Right atrium auricular region (tissue), 2 donors: ENCODE measurements around the gene NPAS3. TPM values are rescaled to one million over a fixed set of nuclear protein-coding genes. Genes with fewer than 3 reads are reported as not detected.
A peak's percentile ranks its signal among the peaks of the same experiment; 100 is the strongest.

Source experiments
- DNase-seq: peaks from one replicate; pipeline ENCODE4 v3.0.0-alpha.2; 2019; ENCODE audit warnings: low spot score
- H3K27ac ChIP-seq, 2 donors: fragments of 200-600 bp; sonication (generic); 1 replicate in 1 of 2; 2 replicates in 1 of 2; pipeline ENCODE4 v1.5.1; 2016 to 2019
- H3K27me3 ChIP-seq, 2 donors: fragments of 200-600 bp; sonication (generic); one replicate each; pipeline versions ENCODE4 v1.5.1 to v1.6.0; 2017 to 2019
- H3K36me3 ChIP-seq: fragments of 200-600 bp; sonication (generic); one replicate; pipeline ENCODE4 v1.5.1; 2016
- H3K4me1 ChIP-seq, 2 donors: fragments of 200-600 bp; sonication (generic); one replicate each; pipeline versions ENCODE4 v1.5.1 to v1.6.0; 2017 to 2019
- H3K4me3 ChIP-seq, 2 donors: fragments of 200-600 bp; sonication (generic); 1 replicate in 1 of 2; 2 replicates in 1 of 2; pipeline ENCODE4 v1.5.1; 2017 to 2019; ENCODE audit warnings: mild to moderate bottlenecking in 1 of 2, moderate library complexity in 1 of 2
- H3K9me3 ChIP-seq, 2 donors: fragments of 200-600 bp; sonication (generic); one replicate each; pipeline ENCODE4 v1.5.1; 2019
- CTCF ChIP-seq, 2 donors: fragments of 200-600 bp; sonication (generic); IDR thresholded peaks; one replicate each; pipeline ENCODE4 v1.5.1; 2019; ENCODE audit warnings: antibody characterized with exemption in 2 of 2
- total RNA-seq, 2 donors: library from RNA; depleted of rRNA; stranded (reverse); fragments of >200 nt; gene quantifications; one replicate each; pipeline ENCODE4 v1.1.0, GENCODE V29; 2016

Gene NPAS3
- total RNA-seq, 2 donors from 2014 or later: 0.67 to 1.3 TPM

GRCh38 chr14:33682760-33683159 is 744.1 kb downstream of the NPAS3 start:
- no peaks in the 10 kb centered on the region for H3K27me3 ChIP-seq
- no peaks in the 10 kb centered on the region for H3K9me3 ChIP-seq
- no peaks in the 10 kb centered on the region for H3K36me3 ChIP-seq
- peaks cover 0 to 6% of the 10 kb centered on the region in 2 donors for H3K4me1 ChIP-seq
- no peak overlapping the region for H3K4me3 ChIP-seq
- H3K27ac ChIP-seq: no peak overlapping the region
- peak; percentile 63 for DNase-seq
- TF ChIP-seq CTCF (IDR thresholded peaks at IDR 0.05): no peak

- Histone ChIP-seq H3K4me1 (peaks cover 0 to 6% of the 10 kb centered on the region in 2 donors), H3K4me3 (no peak overlapping the region), H3K9me3 (no peaks in the 10 kb centered on the region), H3K27ac (no peak overlapping the region), H3K36me3 (no peaks in the 10 kb centered on the region), H3K27me3 (no peaks in the 10 kb centered on the region)
- no peak for TF ChIP-seq CTCF (IDR thresholded peaks at IDR 0.05)
- no peak for DNase-seq
These were observed 746.3 kb downstream of the NPAS3 start for GRCh38 chr14:33685026-33685425.

GRCh38 chr14:33685698-33686097 is 747.0 kb downstream of the NPAS3 start:
- DNase-seq: no peak
- H3K27me3 ChIP-seq: no peaks in the 10 kb centered on the region
- H3K4me1 ChIP-seq: peaks cover 0 to 6% of the 10 kb centered on the region in 2 donors
- H3K4me3 ChIP-seq: no peak overlapping the region
- no peak overlapping the region for H3K27ac ChIP-seq
- no peaks in the 10 kb centered on the region for H3K36me3 ChIP-seq
- H3K9me3 ChIP-seq: no peaks in the 10 kb centered on the region
- TF ChIP-seq CTCF (IDR thresholded peaks at IDR 0.05): no peak

GRCh38 chr14:33686218-33686617 is 747.5 kb downstream of the NPAS3 start:
- Histone ChIP-seq H3K36me3 (no peaks in the 10 kb centered on the region), H3K27me3 (no peaks in the 10 kb centered on the region), H3K4me1 (peaks cover 0 to 6% of the 10 kb centered on the region in 2 donors), H3K9me3 (no peaks in the 10 kb centered on the region), H3K4me3 (no peak overlapping the region), H3K27ac (no peak overlapping the region)
- no peak for TF ChIP-seq CTCF (IDR thresholded peaks at IDR 0.05)
- no peak for DNase-seq

DNA sequence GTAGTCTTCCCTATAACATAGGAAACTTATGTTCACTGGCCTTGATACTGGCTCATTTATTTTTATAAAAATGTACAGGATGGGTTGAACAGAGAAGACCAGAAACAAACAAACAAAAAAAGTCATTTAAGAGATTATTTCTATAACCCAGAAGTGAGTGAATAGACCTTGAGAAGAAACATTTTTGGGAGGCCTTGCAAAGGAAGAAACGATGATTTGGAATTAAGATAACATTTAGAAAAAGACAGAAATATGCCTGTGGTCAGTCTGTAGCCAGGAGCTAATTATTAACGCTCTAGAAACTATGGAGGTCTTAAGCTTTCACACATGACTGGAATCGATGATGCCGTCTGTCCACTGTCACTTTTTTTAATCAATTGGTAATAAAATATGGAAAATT is 748.2 kb downstream of the NPAS3 start:
- Histone ChIP-seq H3K4me1 (peaks cover 0 to 6% of the 10 kb centered on the region in 2 donors), H3K9me3 (no peaks in the 10 kb centered on the region), H3K36me3 (no peaks in the 10 kb centered on the region), H3K27me3 (no peaks in the 10 kb centered on the region), H3K4me3 (no peak overlapping the region), H3K27ac (no peak overlapping the region)
- TF ChIP-seq CTCF (IDR thresholded peaks at IDR 0.05): no peak
- DNase-seq: no peak

- DNase-seq: no peak
- Histone ChIP-seq H3K4me3 (no peak overlapping the region), H3K9me3 (no peaks in the 10 kb centered on the region), H3K36me3 (no peaks in the 10 kb centered on the region), H3K4me1 (no peaks in the 10 kb centered on the region), H3K27me3 (no peaks in the 10 kb centered on the region), H3K27ac (no peak overlapping the region)
- TF ChIP-seq CTCF (IDR thresholded peaks at IDR 0.05): no peak
These were observed 751.0 kb downstream of the NPAS3 start for GRCh38 chr14:33689680-33690079.
